Heart left ventricle (tissue), 16 donors: ENCODE measurements around the gene PTPN11. TPM values are rescaled to one million over a fixed set of nuclear protein-coding genes. Genes with fewer than 3 reads are reported as not detected.
"Not testable (repeated sequence)": the region's sequence is repeated elsewhere in the genome, so short reads cannot be mapped to it uniquely, and the experiment has no call there.

ENCODE experiments used
- ATAC-seq, 4 donors: fragments of 200-7000 bp; cut with Tn5 transposase; one replicate each; pipeline ENCODE4 v1.9.1; 2020 to 2022; ENCODE audit warnings: moderate library complexity in 4 of 4, mild to moderate bottlenecking in 3 of 4, moderate number of reproducible peaks in 1 of 4
- DNase-seq, 5 donors: peaks; one replicate each; pipeline ENCODE4 v3.0.0-alpha.2; 2020
- H3K27ac ChIP-seq, 12 donors: fragments of 200-600 bp; sonication (generic) in 4 of 12; one replicate each; pipeline versions ENCODE4 v1.5.0 to v1.8.0; 2016 to 2022; ENCODE audit warnings: mild to moderate bottlenecking in 2 of 12
- H3K27me3 ChIP-seq, 9 donors: fragments of 200-600 bp; sonication (generic) in 2 of 9; one replicate each; pipeline versions ENCODE4 v1.5.1 to v1.8.0; 2016 to 2022; ENCODE audit warnings: mild to moderate bottlenecking in 3 of 9
- H3K36me3 ChIP-seq, 9 donors: fragments of 200-600 bp; sonication (generic) in 2 of 9; one replicate each; pipeline versions ENCODE4 v1.5.0 to v1.8.0; 2018 to 2022; ENCODE audit warnings: mild to moderate bottlenecking in 2 of 9
- H3K4me1 ChIP-seq, 12 donors: fragments of 200-600 bp; sonication (generic) in 4 of 12; one replicate each; pipeline versions ENCODE4 v1.5.0 to v1.8.0; 2016 to 2022; ENCODE audit warnings: mild to moderate bottlenecking in 3 of 12
- H3K4me3 ChIP-seq, 12 donors: fragments of 200-600 bp; sonication (generic) in 4 of 12; one replicate each; pipeline versions ENCODE4 v1.5.0 to v1.8.0; 2017 to 2022; ENCODE audit warnings: mild to moderate bottlenecking in 9 of 12, moderate library complexity in 4 of 12
- H3K9me3 ChIP-seq, 12 donors: fragments of 200-600 bp; sonication (generic) in 4 of 12; one replicate each; pipeline versions ENCODE4 v1.5.0 to v1.8.0; 2016 to 2022; ENCODE audit warnings: mild to moderate bottlenecking in 1 of 12
- POLR2A ChIP-seq, 2 donors: fragments of 450-650 bp; IDR thresholded peaks; one replicate each; pipeline ENCODE4 v1.6.1; 2017; ENCODE audit warnings: antibody characterized with exemption in 2 of 2, mild to moderate bottlenecking in 2 of 2, moderate library complexity in 2 of 2
- WGBS, 4 donors: extraction: QIAGEN DNeasy Blood & Tissue Kit in 2 of 4; methylation state at CpG; one replicate each; pipeline versions ENCODE4 v1.1.5 to v1.1.7; 2013 to 2018; 5-methylcytosine and 5-hydroxymethylcytosine counted together
- intact Hi-C, 10 donors: fragments of 100-400 bp; cut with DNase I; formaldehyde crosslinking; loops; one replicate each; pipeline versions ENCODE4 v1.11.1 to v1.14.2; 2022
- polyA plus RNA-seq, 2 donors: library from polyadenylated mRNA; stranded (reverse); fragments of 200-250 nt; gene quantifications; one replicate each; pipeline ENCODE4 v1.2.3, GENCODE V29; 2013
- total RNA-seq, 9 donors: library from RNA; depleted of rRNA in 2 of 9; stranded (reverse); fragments of >200 nt in 2 of 9; fragmentation: NEBNext Ultra II Directional in 3 of 9; extraction: Animal tissue kit (Norgen Biotek cat#: 25700) in 3 of 9; gene quantifications; one replicate each; pipeline versions ENCODE4 v1.1.0 to v1.2.4, GENCODE V29; 2016 to 2023
- TF ChIP-seq, protein P1 (sequence below), 12 donors: fragments of 200-600 bp; sonication (generic) in 4 of 12; IDR thresholded peaks; one replicate each; pipeline versions ENCODE4 v1.5.0 to v1.8.0; 2018 to 2022; ENCODE audit warnings: antibody characterized with exemption in 12 of 12, mild to moderate bottlenecking in 5 of 12
- donor health status: ischemic (EF 13 %, LVEDD 7.1; RV severe dilation, severe dysfunction).
- donor health status: healthy with polysubstance abuse.
- donor health status: DM: no; HTN: yes; CAD: no.
- donor health status: DM: no; HTN: no; CAD: no.
- donor health status: ischemic (EF 25% LVEDD 6.9; RV normal size, moderate dysfunction).
- donor health status: ischemic (EF 25% LVEDD 5.7; RV mildly dilated, moderate dysfunction).
- donor health status: healthy.
- donor health status: DM: yes; HTN: yes; CAD: no.
- donor health status: ischemic (EF 35%, LVEDD 5.7; RV mildly dilated, moderate dysfunction).
- donor health status: nonischemic (EF 11% LVEDD 7.7; RV severe dilation, severe dysfunction).
- donor health status: DM: yes; HTN: yes; CAD: no.
- donor health status: PGD.
- donor health status: ischemic (EF 29% LVEDD 5.4; RV normal size, mild dysfunction).
- donor health status: nonischemic (EF 23%, LVEDD 6.1; RV moderate dilation, normal function).

PTPN11 gene
- total and polyA plus RNA-seq, 11 donors, result 35.9 to 197 (median 130) TPM

DNA sequence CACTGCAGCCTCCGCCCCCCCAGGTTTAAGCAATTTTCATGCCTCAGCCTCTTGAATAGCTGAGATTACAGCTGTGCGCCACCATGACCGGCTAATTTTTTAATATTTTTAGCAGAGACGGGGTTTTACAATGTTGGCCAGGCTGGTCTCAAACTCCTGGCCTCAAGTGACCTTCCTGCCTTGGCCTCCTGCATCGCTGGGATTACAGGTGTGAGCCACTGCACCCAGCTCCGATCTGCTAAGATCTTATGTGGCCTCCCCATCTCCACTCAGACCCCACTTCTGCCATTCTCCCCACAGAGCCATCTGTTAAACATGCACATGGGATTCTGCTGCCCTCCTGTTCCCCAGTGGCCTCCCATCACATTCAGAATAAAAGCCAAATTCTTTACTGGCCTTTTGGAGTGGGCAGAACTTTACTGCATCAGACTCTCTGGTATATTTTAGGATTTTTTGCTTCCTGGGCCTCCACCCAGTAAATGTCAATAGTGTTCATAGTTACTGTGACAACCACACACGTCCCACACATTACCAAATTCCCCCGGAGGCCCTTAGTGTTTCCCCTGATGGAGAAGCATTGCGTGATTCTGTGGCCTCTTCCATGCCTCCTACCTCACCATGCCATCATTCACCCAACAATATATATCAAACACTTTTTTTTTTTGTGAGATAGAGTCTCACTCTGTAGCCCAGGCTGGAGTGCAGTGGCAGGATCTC is 96.3 kb downstream of the PTPN11 start:
- 78 to 83% (median 80%) methylated on average over 9 of the region's 9 CpGs for WGBS, 4 donors
- Histone ChIP-seq H3K27ac (no peak overlapping the region), H3K4me1 (no peaks in the 10 kb centered on the region), H3K9me3 (no peaks in the 10 kb centered on the region), H3K36me3 (peaks cover 0 to 12% (median 0%) of the 10 kb centered on the region in 9 donors), H3K4me3 (no peak overlapping the region), H3K27me3 (no peaks in the 10 kb centered on the region)
- ATAC-seq, result no peak
- no peak for DNase-seq
- intact Hi-C loops, result no loop called here
- no peak for TF ChIP-seq POLR2A (IDR thresholded peaks at IDR 0.05)
- TF ChIP-seq, protein P1, sequence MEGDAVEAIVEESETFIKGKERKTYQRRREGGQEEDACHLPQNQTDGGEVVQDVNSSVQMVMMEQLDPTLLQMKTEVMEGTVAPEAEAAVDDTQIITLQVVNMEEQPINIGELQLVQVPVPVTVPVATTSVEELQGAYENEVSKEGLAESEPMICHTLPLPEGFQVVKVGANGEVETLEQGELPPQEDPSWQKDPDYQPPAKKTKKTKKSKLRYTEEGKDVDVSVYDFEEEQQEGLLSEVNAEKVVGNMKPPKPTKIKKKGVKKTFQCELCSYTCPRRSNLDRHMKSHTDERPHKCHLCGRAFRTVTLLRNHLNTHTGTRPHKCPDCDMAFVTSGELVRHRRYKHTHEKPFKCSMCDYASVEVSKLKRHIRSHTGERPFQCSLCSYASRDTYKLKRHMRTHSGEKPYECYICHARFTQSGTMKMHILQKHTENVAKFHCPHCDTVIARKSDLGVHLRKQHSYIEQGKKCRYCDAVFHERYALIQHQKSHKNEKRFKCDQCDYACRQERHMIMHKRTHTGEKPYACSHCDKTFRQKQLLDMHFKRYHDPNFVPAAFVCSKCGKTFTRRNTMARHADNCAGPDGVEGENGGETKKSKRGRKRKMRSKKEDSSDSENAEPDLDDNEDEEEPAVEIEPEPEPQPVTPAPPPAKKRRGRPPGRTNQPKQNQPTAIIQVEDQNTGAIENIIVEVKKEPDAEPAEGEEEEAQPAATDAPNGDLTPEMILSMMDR (IDR thresholded peaks at IDR 0.05), result no peak

DNA sequence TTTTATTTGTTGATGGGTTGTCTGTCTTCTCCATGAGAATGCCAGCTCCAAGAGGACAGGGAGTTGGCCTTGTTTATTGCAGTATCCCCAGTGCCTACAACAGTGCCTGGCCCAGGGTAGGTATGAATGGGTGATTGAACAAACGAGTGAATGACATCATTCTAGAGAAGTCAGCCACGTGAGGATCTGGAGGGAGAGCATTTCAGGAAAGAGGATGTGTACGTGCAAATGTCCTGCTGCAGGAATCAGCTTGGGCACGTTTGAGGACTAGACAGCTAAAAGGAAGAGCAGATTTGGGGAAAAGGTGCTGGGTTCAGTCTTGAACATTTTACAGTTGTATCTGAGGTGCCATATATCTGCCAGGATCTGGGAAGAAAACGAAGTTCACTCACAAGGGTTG is 97.1 kb downstream of the PTPN11 start:
- TF ChIP-seq, protein P1 (IDR thresholded peaks at IDR 0.05), result no peak
- TF ChIP-seq POLR2A (IDR thresholded peaks at IDR 0.05), result no peak
- ATAC-seq, result no peak
- peaks cover 0 to 9% (median 0%) of the 10 kb centered on the region in 9 donors for H3K36me3 ChIP-seq
- H3K27me3 ChIP-seq, result no peaks in the 10 kb centered on the region
- H3K9me3 ChIP-seq, result no peaks in the 10 kb centered on the region
- no peak for DNase-seq
- H3K27ac ChIP-seq, result no peak overlapping the region
- H3K4me1 ChIP-seq, result no peaks in the 10 kb centered on the region
- 72 to 76% (median 74%) methylated on average over 5 of the region's 5 CpGs for WGBS, 4 donors
- intact Hi-C loops, result no loop called here
- H3K4me3 ChIP-seq, result no peak overlapping the region

DNA sequence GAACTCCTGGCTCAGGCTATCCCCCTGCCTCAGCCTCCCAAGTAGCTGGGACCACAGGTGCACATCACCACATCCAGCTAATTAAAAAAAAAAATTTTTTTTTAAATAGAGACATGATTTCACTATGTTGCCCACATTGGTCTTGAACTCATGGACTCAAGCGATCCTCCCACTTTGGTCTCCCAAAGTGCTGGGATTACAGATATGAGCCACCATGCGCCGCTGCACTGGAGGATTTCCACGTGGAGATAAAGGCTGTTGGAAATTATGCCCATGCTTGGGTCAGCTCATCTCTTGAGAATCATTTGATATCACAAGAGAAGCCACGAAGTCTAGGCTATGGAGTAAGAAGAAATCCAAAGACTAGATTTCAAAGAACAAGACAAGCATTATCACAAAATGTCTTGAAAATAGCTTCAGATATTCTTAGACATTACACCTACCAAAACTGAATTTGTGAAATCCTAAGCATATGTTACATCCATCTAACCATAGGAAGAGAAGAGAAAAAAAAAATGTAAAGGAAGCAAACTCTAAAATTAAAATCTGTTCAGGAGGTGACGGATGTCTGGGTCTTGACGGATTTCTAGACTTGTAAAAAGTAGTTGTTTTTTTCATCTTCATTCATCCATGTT is 99.1 kb downstream of the PTPN11 start:
- H3K36me3 ChIP-seq, result no peaks in the 10 kb centered on the region
- no peak for ATAC-seq
- no peaks in the 10 kb centered on the region for H3K27me3 ChIP-seq
- H3K27ac ChIP-seq, result no peak overlapping the region
- WGBS, 4 donors, result 73 to 81% (median 76%) methylated on average over 7 of the region's 7 CpGs
- TF ChIP-seq POLR2A (IDR thresholded peaks at IDR 0.05), result no peak
- TF ChIP-seq, protein P1 (IDR thresholded peaks at IDR 0.05), result no peak
- H3K4me1 ChIP-seq, result no peaks in the 10 kb centered on the region
- intact Hi-C loops, result no loop called here
- DNase-seq, result no peak
- H3K4me3 ChIP-seq, result no peak overlapping the region
- no peaks in the 10 kb centered on the region for H3K9me3 ChIP-seq

DNA sequence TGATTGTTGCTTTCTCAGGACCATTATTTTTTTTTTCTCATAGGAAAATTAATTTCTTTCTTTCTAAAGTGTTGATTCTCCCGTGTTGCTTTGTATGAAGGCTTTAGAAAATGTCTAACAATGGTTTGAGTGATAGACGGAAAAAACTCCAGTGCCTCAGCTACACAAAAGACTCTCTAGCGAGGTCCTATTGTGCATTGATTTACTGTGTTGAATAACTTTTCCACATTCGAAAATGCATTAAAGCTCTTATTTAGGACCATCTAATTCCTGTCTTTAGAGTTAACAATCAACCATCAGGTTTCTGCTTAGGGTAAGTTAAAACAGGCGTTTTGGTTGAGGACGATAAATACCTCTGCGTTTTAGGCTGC is 99.6 kb downstream of the PTPN11 start:
- TF ChIP-seq, protein P1 (IDR thresholded peaks at IDR 0.05), result no peak
- TF ChIP-seq POLR2A (IDR thresholded peaks at IDR 0.05), result no peak
- intact Hi-C loops, result no loop called here
- H3K4me3 ChIP-seq, result no peak overlapping the region
- H3K27me3 ChIP-seq, result no peaks in the 10 kb centered on the region
- ATAC-seq (no peak), DNase-seq (no peak)
- 79 to 85% (median 81%) methylated on average over 7 of the region's 7 CpGs for WGBS, 4 donors
- no peaks in the 10 kb centered on the region for H3K36me3 ChIP-seq
- no peak overlapping the region for H3K27ac ChIP-seq
- H3K4me1 ChIP-seq, result no peaks in the 10 kb centered on the region
- H3K9me3 ChIP-seq, result no peaks in the 10 kb centered on the region

DNA sequence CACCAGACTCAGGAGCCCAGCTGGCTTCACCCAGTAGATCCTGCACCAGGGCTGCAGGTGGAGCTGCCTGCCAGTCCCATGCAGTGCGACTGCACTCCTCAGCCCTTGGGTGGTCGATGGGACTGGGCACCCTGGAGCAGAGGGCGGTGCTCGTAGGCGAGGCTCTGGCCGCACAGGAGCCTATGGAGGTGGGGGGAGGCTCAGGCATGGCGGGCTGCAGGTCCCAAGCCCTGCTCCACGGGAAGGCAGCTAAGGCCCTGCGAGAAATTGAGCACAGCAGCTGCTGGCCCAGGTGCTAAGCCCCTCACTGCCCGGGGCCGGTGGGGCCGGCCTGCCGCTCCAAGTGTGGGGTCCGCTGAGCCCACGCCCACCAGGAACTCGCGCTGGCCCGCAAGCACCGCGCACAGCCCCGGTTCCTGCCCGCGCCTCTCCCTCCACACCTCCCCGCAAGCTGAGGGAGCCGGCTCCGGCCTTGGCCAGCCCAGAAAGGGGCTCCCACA is 101.1 kb downstream of the PTPN11 start:
- intact Hi-C loops, result not testable (repeated sequence)

More for the DNA sequence above, 101.1 kb downstream of the PTPN11 start:
- ATAC-seq, H3K27me3 ChIP-seq, H3K9me3 ChIP-seq, H3K36me3 ChIP-seq, H3K4me1 ChIP-seq, H3K4me3 ChIP-seq, DNase-seq, H3K27ac ChIP-seq: not testable (repeated sequence)
- 93 to 96% (median 96%) methylated on average over 16 to 26 of the region's 26 CpGs for WGBS, 4 donors
